Memory B cell (primary cell): ENCODE results near the gene RSPO4.

Experiments used
- ATAC-seq: fragments of 150-1000 bp; cut with Tn5 transposase; 2 replicates; pipeline ENCODE4 v1.10.0; 2021; ENCODE audit warnings: low read depth, mild to moderate bottlenecking, moderate library complexity
- DNase-seq, 2 donors: peaks; one replicate each; pipeline ENCODE4 v3.0.0; 2022; ENCODE audit warnings: low spot score in 2 of 2
- H3K27ac Mint-ChIP-seq: one replicate; pipeline ENCODE4 v1.8.0; 2022; ENCODE audit warnings: mild to moderate bottlenecking, moderate library complexity, mixed read lengths
- H3K27me3 Mint-ChIP-seq: one replicate; pipeline ENCODE4 v1.8.0; 2022; ENCODE audit warnings: mixed read lengths
- H3K36me3 Mint-ChIP-seq: one replicate; pipeline ENCODE4 v1.8.0; 2022; ENCODE audit warnings: mild to moderate bottlenecking, mixed read lengths
- H3K4me1 Mint-ChIP-seq: one replicate; pipeline ENCODE4 v1.8.0; 2022; ENCODE audit warnings: mixed read lengths
- H3K4me3 Mint-ChIP-seq: one replicate; pipeline ENCODE4 v1.8.0; 2022; ENCODE audit warnings: mild to moderate bottlenecking, moderate library complexity, mixed read lengths
- H3K9me3 Mint-ChIP-seq: one replicate; pipeline ENCODE4 v1.8.0; 2022; ENCODE audit warnings: mixed read lengths

RSPO4 gene

GRCh38 chr20:925516-925915, 76.6 kb downstream of the RSPO4 start:
- H3K9me3 Mint-ChIP-seq: no peaks in the 10 kb centered on the region
- peaks cover 14% of the 10 kb centered on the region for H3K27me3 Mint-ChIP-seq
- ATAC-seq: no peak
- H3K27ac Mint-ChIP-seq: no peak overlapping the region
- no peaks in the 10 kb centered on the region for H3K4me1 Mint-ChIP-seq
- H3K36me3 Mint-ChIP-seq: no peaks in the 10 kb centered on the region
- no peak for DNase-seq
- no peak overlapping the region for H3K4me3 Mint-ChIP-seq

- no peak overlapping the region for H3K4me3 Mint-ChIP-seq
These were observed 77.5 kb downstream of the RSPO4 start for GRCh38 chr20:924639-925038.

GRCh38 chr20:922781-923180, 79.3 kb downstream of the RSPO4 start:
- Mint-ChIP-seq H3K36me3 (no peaks in the 10 kb centered on the region), H3K4me1 (no peaks in the 10 kb centered on the region), H3K9me3 (no peaks in the 10 kb centered on the region), H3K4me3 (no peak overlapping the region), H3K27me3 (peaks cover 16% of the 10 kb centered on the region), H3K27ac (no peak overlapping the region)
- DNase-seq (no peak), ATAC-seq (no peak)

More at GRCh38 chr20:924639-925038, 77.5 kb downstream of the RSPO4 start:
- H3K4me1 Mint-ChIP-seq: no peaks in the 10 kb centered on the region
- H3K9me3 Mint-ChIP-seq: no peaks in the 10 kb centered on the region
- DNase-seq (no peak), ATAC-seq (no peak)
- no peak overlapping the region for H3K27ac Mint-ChIP-seq
- H3K36me3 Mint-ChIP-seq: no peaks in the 10 kb centered on the region
- H3K27me3 Mint-ChIP-seq: peaks cover 14% of the 10 kb centered on the region

- Mint-ChIP-seq H3K27me3 (peaks cover 14% of the 10 kb centered on the region), H3K4me1 (peaks cover 3% of the 10 kb centered on the region)
These were observed 81.0 kb downstream of the RSPO4 start for GRCh38 chr20:921068-921467.

GRCh38 chr20:920311-920710, 81.8 kb downstream of the RSPO4 start:
- DNase-seq (no peak), ATAC-seq (no peak)
- no peaks in the 10 kb centered on the region for H3K36me3 Mint-ChIP-seq
- H3K9me3 Mint-ChIP-seq: no peaks in the 10 kb centered on the region
- H3K4me1 Mint-ChIP-seq: peaks cover 3% of the 10 kb centered on the region
- peaks cover 12% of the 10 kb centered on the region for H3K27me3 Mint-ChIP-seq
- no peak overlapping the region for H3K4me3 Mint-ChIP-seq
- H3K27ac Mint-ChIP-seq: no peak overlapping the region

More at GRCh38 chr20:921068-921467, 81.0 kb downstream of the RSPO4 start:
- DNase-seq (no peak), ATAC-seq (no peak)
- no peak overlapping the region for H3K27ac Mint-ChIP-seq
- H3K9me3 Mint-ChIP-seq: no peaks in the 10 kb centered on the region
- H3K36me3 Mint-ChIP-seq: no peaks in the 10 kb centered on the region
- H3K4me3 Mint-ChIP-seq: no peak overlapping the region

- Mint-ChIP-seq H3K9me3 (no peaks in the 10 kb centered on the region), H3K4me3 (no peak overlapping the region), H3K36me3 (no peaks in the 10 kb centered on the region), H3K4me1 (peaks cover 3% of the 10 kb centered on the region), H3K27ac (no peak overlapping the region), H3K27me3 (peaks cover 14% of the 10 kb centered on the region)
- DNase-seq (no peak), ATAC-seq (no peak)
These were observed 82.6 kb downstream of the RSPO4 start for GRCh38 chr20:919491-919916.

GRCh38 chr20:917416-917815, 84.7 kb downstream of the RSPO4 start:
- Mint-ChIP-seq H3K4me3 (no peak overlapping the region), H3K27ac (no peak overlapping the region), H3K4me1 (peaks cover 3% of the 10 kb centered on the region), H3K36me3 (no peaks in the 10 kb centered on the region), H3K27me3 (peaks cover 21% of the 10 kb centered on the region), H3K9me3 (no peaks in the 10 kb centered on the region)
- ATAC-seq: no peak
- DNase-seq: no peak

GRCh38 chr20:916825-917224, 85.3 kb downstream of the RSPO4 start:
- Mint-ChIP-seq H3K27me3 (peaks cover 20% of the 10 kb centered on the region), H3K4me1 (peaks cover 3% of the 10 kb centered on the region)

GRCh38 chr20:916125-916799, 85.8 kb downstream of the RSPO4 start, which contains the start of gene ANGPT4:
TSS of gene ANGPT4 (minus strand) at chr20:916334. CDS start at chr20:916214, 120 bp downstream.
- no peak for DNase-seq
- H3K36me3 Mint-ChIP-seq: no peaks in the 10 kb centered on the region
- no peaks in the 10 kb centered on the region for H3K9me3 Mint-ChIP-seq
- no peak within 1 kb of the TSS for H3K4me3 Mint-ChIP-seq
- H3K27ac Mint-ChIP-seq: no peak within 1 kb of the TSS
- H3K4me1 Mint-ChIP-seq: peaks cover 6% of the 10 kb centered on the region
- no peak for ATAC-seq
- peaks cover 21% of the 10 kb centered on the region for H3K27me3 Mint-ChIP-seq

More at GRCh38 chr20:916825-917224, 85.3 kb downstream of the RSPO4 start:
- Mint-ChIP-seq H3K4me3 (no peak overlapping the region), H3K27ac (no peak overlapping the region), H3K36me3 (no peaks in the 10 kb centered on the region), H3K9me3 (no peaks in the 10 kb centered on the region)
- DNase-seq (no peak), ATAC-seq (no peak)

GRCh38 chr20:914727-915498, 87.2 kb downstream of the RSPO4 start:
- Mint-ChIP-seq H3K4me1 (peaks cover 6% of the 10 kb centered on the region), H3K27ac (no peak overlapping the region), H3K36me3 (no peaks in the 10 kb centered on the region), H3K27me3 (peaks cover 21% of the 10 kb centered on the region), H3K4me3 (no peak overlapping the region), H3K9me3 (no peaks in the 10 kb centered on the region)
- no peak for ATAC-seq
- no peak for DNase-seq

- H3K4me3 Mint-ChIP-seq: no peak overlapping the region
- DNase-seq (no peak), ATAC-seq (no peak)
- no peaks in the 10 kb centered on the region for H3K9me3 Mint-ChIP-seq
- H3K27me3 Mint-ChIP-seq: peaks cover 23% of the 10 kb centered on the region
- no peaks in the 10 kb centered on the region for H3K36me3 Mint-ChIP-seq
- H3K27ac Mint-ChIP-seq: no peak overlapping the region
- peaks cover 6% of the 10 kb centered on the region for H3K4me1 Mint-ChIP-seq
These were observed 88.7 kb downstream of the RSPO4 start for GRCh38 chr20:913306-913849.

- H3K4me1 Mint-ChIP-seq: peaks cover 6% of the 10 kb centered on the region
- H3K9me3 Mint-ChIP-seq: no peaks in the 10 kb centered on the region
- no peak overlapping the region for H3K4me3 Mint-ChIP-seq
- DNase-seq (no peak), ATAC-seq (no peak)
- no peaks in the 10 kb centered on the region for H3K36me3 Mint-ChIP-seq
- peaks cover 21% of the 10 kb centered on the region for H3K27me3 Mint-ChIP-seq
- no peak overlapping the region for H3K27ac Mint-ChIP-seq
These were observed 90.1 kb downstream of the RSPO4 start for GRCh38 chr20:911882-912600.

GRCh38 chr20:910870-911770, 91.0 kb downstream of the RSPO4 start:
- no peak overlapping the region for H3K27ac Mint-ChIP-seq
- no peak for ATAC-seq
- H3K36me3 Mint-ChIP-seq: no peaks in the 10 kb centered on the region
- no peak overlapping the region for H3K4me3 Mint-ChIP-seq
- H3K27me3 Mint-ChIP-seq: peaks cover 17% of the 10 kb centered on the region
- H3K4me1 Mint-ChIP-seq: peaks cover 7% of the 10 kb centered on the region
- no peak for DNase-seq
- no peaks in the 10 kb centered on the region for H3K9me3 Mint-ChIP-seq
